Measurements from ENCODE around the gene LAMB1.

- TF ChIP-seq POLR2A (IDR thresholded peaks at IDR 0.05; ENCODE audit: low read length): no peak
- TF ChIP-seq GATA1 (IDR thresholded peaks at IDR 0.05; ENCODE audit: low read depth, low read length): no peak
These were observed 31.6 kb upstream of the LAMB1 start for GRCh38 chr7:108034586-108034985.

All from erythroblast (primary cell).